Parathyroid adenoma (tissue), 2 donors: ENCODE results near the gene PAWR.

Source experiments
- H2AFZ ChIP-seq: fragments of 300-600 bp; sonication (generic); one replicate; pipeline ENCODE4 v1.7.0; 2017; ENCODE audit warnings: antibody characterized with exemption, mild to moderate bottlenecking
- H3K27ac ChIP-seq: fragments of 300-600 bp; sonication (generic); one replicate; pipeline ENCODE4 v1.7.0; 2017
- H3K27me3 ChIP-seq: fragments of 300-600 bp; sonication (generic); one replicate; pipeline ENCODE4 v1.7.0; 2017; ENCODE audit warnings: low read length; ENCODE audit not compliant: control insufficient read depth, insufficient read depth
- H3K36me3 ChIP-seq: fragments of 300-600 bp; sonication (generic); one replicate; pipeline ENCODE4 v1.7.0; 2017; ENCODE audit warnings: low read length; ENCODE audit not compliant: control insufficient read depth, insufficient read depth
- H3K4me1 ChIP-seq: fragments of 300-600 bp; sonication (generic); one replicate; pipeline ENCODE4 v1.7.0; 2017; ENCODE audit warnings: control low read depth
- H3K4me2 ChIP-seq: fragments of 300-600 bp; sonication (generic); one replicate; pipeline ENCODE4 v1.7.0; 2017; ENCODE audit warnings: low read length
- H3K4me3 ChIP-seq: fragments of 300-600 bp; sonication (generic); one replicate; pipeline ENCODE4 v1.7.0; 2017; ENCODE audit warnings: low read depth, low read length
- H3K79me2 ChIP-seq: fragments of 300-600 bp; sonication (generic); one replicate; pipeline ENCODE4 v1.7.0; 2017; ENCODE audit warnings: control low read depth
- H3K9ac ChIP-seq: fragments of 300-600 bp; sonication (generic); one replicate; pipeline ENCODE4 v1.7.0; 2017; ENCODE audit warnings: mild to moderate bottlenecking
- H3K9me3 ChIP-seq: fragments of 300-600 bp; sonication (generic); one replicate; pipeline ENCODE4 v1.7.0; 2017; ENCODE audit warnings: low read length; ENCODE audit not compliant: control insufficient read depth
- CTCF ChIP-seq: fragments of 300-600 bp; sonication (generic); IDR thresholded peaks from one replicate; pipeline ENCODE4 v1.7.0; 2017; ENCODE audit warnings: antibody characterized with exemption, mild to moderate bottlenecking
- donor health status: primary hyperparathyroidism.

Gene PAWR

DNA sequence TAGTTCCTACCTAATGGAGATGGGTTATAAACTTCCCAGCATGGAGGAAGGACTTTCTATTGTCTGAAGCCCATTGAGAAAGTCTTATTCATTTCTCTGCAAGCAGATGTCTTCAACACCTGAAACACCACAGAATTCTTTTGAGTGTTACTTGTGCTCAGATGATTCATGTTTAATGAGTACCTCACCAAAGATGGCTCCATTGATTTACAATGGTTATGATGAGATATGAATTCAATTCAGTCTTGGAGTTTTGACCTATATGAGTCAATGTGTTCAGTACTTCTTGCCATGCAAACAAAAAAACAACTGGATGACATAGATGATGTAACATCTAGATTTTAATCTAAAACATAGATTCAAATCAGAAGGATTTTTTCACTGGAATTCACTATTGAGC, 15.4 kb upstream of the PAWR start:
- no peak overlapping the region for H3K9ac ChIP-seq
- no peaks in the 10 kb centered on the region for H3K4me1 ChIP-seq
- H3K27ac ChIP-seq = no peak overlapping the region
- H3K27me3 ChIP-seq = no peaks in the 10 kb centered on the region
- no peak overlapping the region for H3K4me3 ChIP-seq
- H3K36me3 ChIP-seq = no peaks in the 10 kb centered on the region
- TF ChIP-seq CTCF = no peak
- no peak overlapping the region for H3K4me2 ChIP-seq
- no peaks in the 10 kb centered on the region for H3K79me2 ChIP-seq
- H2AFZ ChIP-seq = no peak overlapping the region
- H3K9me3 ChIP-seq = no peaks in the 10 kb centered on the region

DNA sequence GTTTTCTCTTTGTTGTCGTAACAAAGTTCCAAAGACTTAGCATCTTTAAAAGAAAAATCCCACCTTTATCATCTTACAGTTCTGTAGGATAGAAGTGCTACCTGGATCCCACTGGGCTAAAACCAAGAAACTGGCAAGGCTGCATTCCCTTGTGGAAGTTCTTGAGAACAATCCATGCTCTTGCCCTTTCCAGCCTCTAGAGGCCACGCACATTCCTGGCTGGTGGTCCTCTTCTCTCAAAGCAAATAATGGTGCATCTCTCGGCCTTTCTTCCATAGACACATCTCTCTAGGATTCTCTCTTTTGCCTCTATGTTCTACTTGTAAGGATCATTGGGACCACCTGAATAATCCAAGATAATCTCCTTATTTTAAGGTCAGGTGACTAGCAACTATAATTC, 8.2 kb upstream of the PAWR start:
- Histone ChIP-seq H2AFZ (no peak overlapping the region), H3K27me3 (no peaks in the 10 kb centered on the region), H3K9ac (no peak overlapping the region), H3K9me3 (no peaks in the 10 kb centered on the region), H3K27ac (no peak overlapping the region), H3K79me2 (no peaks in the 10 kb centered on the region), H3K4me1 (no peaks in the 10 kb centered on the region), H3K4me2 (no peak overlapping the region), H3K4me3 (no peak overlapping the region), H3K36me3 (no peaks in the 10 kb centered on the region)
- TF ChIP-seq CTCF = no peak

DNA sequence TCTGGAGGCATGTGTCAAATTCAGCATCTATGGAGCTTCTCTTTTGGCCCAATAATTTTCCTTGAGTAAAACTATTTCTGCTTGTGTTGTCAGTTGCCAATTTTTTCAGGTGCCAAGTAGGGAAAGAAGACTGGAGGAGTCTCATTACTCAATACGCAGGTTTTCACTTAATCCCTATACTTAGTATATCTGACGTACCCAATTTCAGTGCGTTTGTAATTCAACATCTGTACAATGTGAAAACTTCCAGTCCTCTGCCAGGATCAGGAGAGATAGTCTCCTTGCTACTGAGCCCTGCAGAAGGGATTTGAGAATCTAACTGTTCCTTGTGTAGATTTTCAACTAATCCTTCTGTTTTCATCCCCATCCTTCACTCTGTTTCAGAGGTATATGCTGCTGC, 5.7 kb upstream of the PAWR start:
- no peaks in the 10 kb centered on the region for H3K9me3 ChIP-seq
- TF ChIP-seq CTCF = no peak
- H3K27me3 ChIP-seq = no peaks in the 10 kb centered on the region
- H3K4me1 ChIP-seq = peaks cover 11% of the 10 kb centered on the region
- no peak overlapping the region for H3K27ac ChIP-seq
- H3K79me2 ChIP-seq = no peaks in the 10 kb centered on the region
- no peak overlapping the region for H3K9ac ChIP-seq
- no peak overlapping the region for H3K4me3 ChIP-seq
- no peaks in the 10 kb centered on the region for H3K36me3 ChIP-seq
- H2AFZ ChIP-seq = no peak overlapping the region
- H3K4me2 ChIP-seq = no peak overlapping the region

DNA sequence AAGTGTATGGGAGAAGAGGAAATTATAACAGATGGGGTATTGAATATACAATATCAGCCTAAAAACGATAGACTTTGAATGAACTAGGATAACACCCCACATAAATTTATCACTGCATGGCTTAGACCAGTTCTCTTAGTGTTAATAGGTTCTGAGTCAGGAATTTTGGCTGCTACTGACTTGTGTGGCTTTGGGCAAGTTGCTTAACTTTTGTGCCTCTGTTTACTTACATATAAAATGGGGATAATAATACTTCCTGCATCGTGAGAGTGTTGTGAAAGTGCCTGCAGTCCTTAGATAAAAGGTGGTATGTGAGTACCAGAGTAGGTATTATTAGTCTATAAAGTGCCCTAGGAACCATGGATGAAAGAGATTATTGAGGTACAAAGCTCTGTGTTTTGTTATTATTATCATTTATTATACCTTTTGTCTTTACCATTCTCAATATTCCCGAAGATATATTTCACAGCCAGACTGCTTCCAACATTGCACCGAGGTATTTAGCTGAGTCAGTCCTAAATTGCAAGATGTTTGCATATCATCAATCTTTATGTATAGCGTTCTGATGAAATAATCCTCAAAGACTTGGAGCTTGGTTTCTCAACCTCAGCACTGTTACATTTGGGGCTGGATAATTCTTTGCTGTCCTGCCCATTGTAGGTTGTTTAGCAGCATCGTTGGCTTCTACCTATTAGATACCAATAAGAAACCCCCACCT, 2.3 kb upstream of the PAWR start:
- H3K4me1 ChIP-seq = peaks cover 11% of the 10 kb centered on the region
- no peak for TF ChIP-seq CTCF
- H3K4me3 ChIP-seq = no peak overlapping the region

More for the DNA sequence above, 2.3 kb upstream of the PAWR start:
- no peaks in the 10 kb centered on the region for H3K36me3 ChIP-seq
- H3K27me3 ChIP-seq = no peaks in the 10 kb centered on the region
- H3K27ac ChIP-seq = peak overlapping the region; percentile 93
- no peak overlapping the region for H3K4me2 ChIP-seq
- H3K79me2 ChIP-seq = peaks cover 5% of the 10 kb centered on the region
- no peak overlapping the region for H3K9ac ChIP-seq
- no peaks in the 10 kb centered on the region for H3K9me3 ChIP-seq
- H2AFZ ChIP-seq = peak overlapping the region; percentile 87
